Measurements from ENCODE around the gene CD300H. TPM values are rescaled to one million over a fixed set of nuclear protein-coding genes. Genes with fewer than 3 reads are reported as not detected.

The CD300H gene
- total RNA-seq, 6 experiments from 2014 or later = 1.2 TPM; not detected in 5

GRCh38 chr17:74516561-74517328 lies 50.6 kb downstream of the CD300H start:
- DNase-seq = no peak
- intact Hi-C loops (cut with DNase I) = no loop called here
- Histone ChIP-seq H3K27ac (no peak overlapping the region), H3K4me1 (no peaks in the 10 kb centered on the region), H3K36me3 (no peaks in the 10 kb centered on the region), H3K9me3 (no peaks in the 10 kb centered on the region), H3K4me3 (no peak overlapping the region), H3K27me3 (no peaks in the 10 kb centered on the region)
- 36% methylated on average over 1 of the region's 3 CpGs for WGBS (ENCODE audit: insufficient coverage, low coverage, low lambda C conversion rate, missing lambda C conversion rate)
- TF ChIP-seq POLR2A (IDR thresholded peaks at IDR 0.05) (no peak), CTCF (IDR thresholded peaks at IDR 0.05) (no peak)
- ATAC-seq = no peak

- H3K4me3 ChIP-seq = no peak overlapping the region
- no peak for DNase-seq
- intact Hi-C loops (cut with DNase I) = no loop called here
Measured at GRCh38 chr17:74515941-74516340, 51.4 kb downstream of the CD300H start.

GRCh38 chr17:74514632-74515334 lies 52.5 kb downstream of the CD300H start:
- peak in 2 of 4 donors; percentile 9 to 39 for ATAC-seq
- no peaks in the 10 kb centered on the region for H3K36me3 ChIP-seq
- no peak overlapping the region for H3K4me3 ChIP-seq
- no peak overlapping the region for H3K27ac ChIP-seq
- H3K27me3 ChIP-seq = no peaks in the 10 kb centered on the region
- 97% methylated on average over 8 of the region's 10 CpGs for WGBS (ENCODE audit: insufficient coverage, low coverage, low lambda C conversion rate, missing lambda C conversion rate)
- intact Hi-C loops (cut with DNase I) = no loop called here
- H3K4me1 ChIP-seq = no peaks in the 10 kb centered on the region
- H3K9me3 ChIP-seq = no peaks in the 10 kb centered on the region
- TF ChIP-seq CTCF (IDR thresholded peaks at IDR 0.05) = no peak
- no peak for TF ChIP-seq POLR2A (IDR thresholded peaks at IDR 0.05)
- no peak for DNase-seq

More at GRCh38 chr17:74515941-74516340, 51.4 kb downstream of the CD300H start:
- H3K27ac ChIP-seq = no peak overlapping the region
- ATAC-seq = no peak
- H3K27me3 ChIP-seq = no peaks in the 10 kb centered on the region
- no peaks in the 10 kb centered on the region for H3K36me3 ChIP-seq
- H3K9me3 ChIP-seq = no peaks in the 10 kb centered on the region
- TF ChIP-seq CTCF (IDR thresholded peaks at IDR 0.05) (no peak), POLR2A (IDR thresholded peaks at IDR 0.05) (no peak)
- 40% methylated on average over 2 of the region's 4 CpGs for WGBS (ENCODE audit: insufficient coverage, low coverage, low lambda C conversion rate, missing lambda C conversion rate)
- H3K4me1 ChIP-seq = no peaks in the 10 kb centered on the region

GRCh38 chr17:74513987-74514631 lies 53.2 kb downstream of the CD300H start:
- Histone ChIP-seq H3K4me3 (no peak overlapping the region), H3K4me1 (no peaks in the 10 kb centered on the region), H3K27ac (no peak overlapping the region), H3K27me3 (no peaks in the 10 kb centered on the region), H3K36me3 (no peaks in the 10 kb centered on the region), H3K9me3 (no peaks in the 10 kb centered on the region)
- TF ChIP-seq CTCF (IDR thresholded peaks at IDR 0.05) = no peak
- no peak for TF ChIP-seq POLR2A (IDR thresholded peaks at IDR 0.05)
- ATAC-seq (peak in 2 of 4 donors; percentile 19 to 40), DNase-seq (no peak)
- intact Hi-C loops (cut with DNase I) = no loop called here
- 60% methylated on average over 3 of the region's 3 CpGs for WGBS (ENCODE audit: insufficient coverage, low coverage, low lambda C conversion rate, missing lambda C conversion rate)
